Glutamatergic neuron (in vitro differentiated cells): ENCODE results near the gene ZNF212. TPM values are rescaled to one million over a fixed set of nuclear protein-coding genes. Genes with fewer than 3 reads are reported as not detected.

Experiments used
- DNase-seq: peaks from one replicate; pipeline ENCODE4 v3.0.0; 2022
- H3K27ac Mint-ChIP-seq: one replicate; pipeline ENCODE4 v1.8.0; 2020; ENCODE audit warnings: mild to moderate bottlenecking, mixed read lengths, inconsistent platforms; ENCODE audit not compliant: unreplicated experiment
- H3K27me3 Mint-ChIP-seq: one replicate; pipeline ENCODE4 v1.8.0; 2020; ENCODE audit warnings: mild to moderate bottlenecking, moderate library complexity, mixed read lengths, inconsistent platforms; ENCODE audit not compliant: unreplicated experiment
- H3K36me3 Mint-ChIP-seq: one replicate; pipeline ENCODE4 v1.8.0; 2020; ENCODE audit warnings: mild to moderate bottlenecking, mixed read lengths, inconsistent platforms; ENCODE audit not compliant: unreplicated experiment
- H3K4me1 Mint-ChIP-seq: one replicate; pipeline ENCODE4 v1.8.0; 2020; ENCODE audit warnings: mild to moderate bottlenecking, low read depth, mixed read lengths, inconsistent platforms; ENCODE audit not compliant: unreplicated experiment
- H3K4me3 Mint-ChIP-seq: one replicate; pipeline ENCODE4 v1.8.0; 2020; ENCODE audit warnings: mild to moderate bottlenecking, mixed read lengths, inconsistent platforms; ENCODE audit not compliant: unreplicated experiment
- H3K9me3 Mint-ChIP-seq: one replicate; pipeline ENCODE4 v1.8.0; 2020; ENCODE audit warnings: mild to moderate bottlenecking, moderate library complexity, mixed read lengths, inconsistent platforms; ENCODE audit not compliant: unreplicated experiment
- total RNA-seq: library from RNA; stranded (reverse); fragmentation: NEBNext Ultra II Directional; extraction: Animal tissue kit (Norgen Biotek cat#: 25700); gene quantifications from one replicate; pipeline ENCODE4 v1.2.1, GENCODE V29; 2021; ENCODE audit not compliant: unreplicated experiment
- TF ChIP-seq, protein P1 (sequence below): fragments of 200-600 bp; sonication (generic); IDR thresholded peaks from one replicate; pipeline ENCODE4 v1.5.0; 2021; ENCODE audit not compliant: partially characterized antibody, unreplicated experiment

Gene ZNF212
- total RNA-seq, 1 donor from 2014 or later, result 13.2 TPM

DNA sequence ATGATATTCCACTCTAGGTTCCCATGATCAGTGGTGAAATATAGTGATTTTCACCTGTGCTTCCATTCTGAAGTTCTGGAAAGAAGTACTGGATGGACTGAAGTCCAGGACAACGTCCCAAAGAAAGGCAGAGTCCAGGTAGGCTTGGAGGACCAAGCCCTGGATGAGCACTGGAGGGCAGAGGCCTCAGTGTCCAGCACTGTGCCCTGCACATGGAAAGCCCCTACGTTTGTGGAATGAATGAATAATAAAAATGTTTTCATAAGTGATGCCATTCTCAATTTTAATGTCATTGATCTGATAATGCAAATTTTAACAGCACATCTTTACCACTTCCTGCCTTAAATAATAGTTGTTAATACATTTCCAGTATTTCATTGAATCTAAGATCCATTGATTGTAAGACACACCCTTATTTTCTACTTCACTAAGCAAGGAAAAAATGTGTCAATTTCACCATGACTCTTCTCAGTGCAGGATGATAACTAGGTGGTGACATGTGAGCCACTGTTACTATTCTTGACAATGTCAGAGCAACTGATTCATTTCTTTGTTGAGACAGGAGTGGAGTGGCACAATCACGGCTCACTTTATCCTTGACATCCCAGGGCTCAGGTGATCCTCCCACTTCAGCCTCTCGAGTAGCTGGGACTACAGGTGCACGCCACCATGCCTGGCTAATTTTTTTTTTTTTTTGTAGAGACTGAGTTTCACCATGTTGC is 57.7 kb downstream of the ZNF212 start:
- Mint-ChIP-seq H3K27me3 (peaks cover 5% of the 10 kb centered on the region), H3K27ac (no peak overlapping the region), H3K9me3 (peaks cover 2% of the 10 kb centered on the region), H3K4me1 (no peaks in the 10 kb centered on the region), H3K4me3 (no peak overlapping the region), H3K36me3 (peaks cover 7% of the 10 kb centered on the region)
- TF ChIP-seq, protein P1, sequence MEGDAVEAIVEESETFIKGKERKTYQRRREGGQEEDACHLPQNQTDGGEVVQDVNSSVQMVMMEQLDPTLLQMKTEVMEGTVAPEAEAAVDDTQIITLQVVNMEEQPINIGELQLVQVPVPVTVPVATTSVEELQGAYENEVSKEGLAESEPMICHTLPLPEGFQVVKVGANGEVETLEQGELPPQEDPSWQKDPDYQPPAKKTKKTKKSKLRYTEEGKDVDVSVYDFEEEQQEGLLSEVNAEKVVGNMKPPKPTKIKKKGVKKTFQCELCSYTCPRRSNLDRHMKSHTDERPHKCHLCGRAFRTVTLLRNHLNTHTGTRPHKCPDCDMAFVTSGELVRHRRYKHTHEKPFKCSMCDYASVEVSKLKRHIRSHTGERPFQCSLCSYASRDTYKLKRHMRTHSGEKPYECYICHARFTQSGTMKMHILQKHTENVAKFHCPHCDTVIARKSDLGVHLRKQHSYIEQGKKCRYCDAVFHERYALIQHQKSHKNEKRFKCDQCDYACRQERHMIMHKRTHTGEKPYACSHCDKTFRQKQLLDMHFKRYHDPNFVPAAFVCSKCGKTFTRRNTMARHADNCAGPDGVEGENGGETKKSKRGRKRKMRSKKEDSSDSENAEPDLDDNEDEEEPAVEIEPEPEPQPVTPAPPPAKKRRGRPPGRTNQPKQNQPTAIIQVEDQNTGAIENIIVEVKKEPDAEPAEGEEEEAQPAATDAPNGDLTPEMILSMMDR, result no peak
- no peak for DNase-seq

DNA sequence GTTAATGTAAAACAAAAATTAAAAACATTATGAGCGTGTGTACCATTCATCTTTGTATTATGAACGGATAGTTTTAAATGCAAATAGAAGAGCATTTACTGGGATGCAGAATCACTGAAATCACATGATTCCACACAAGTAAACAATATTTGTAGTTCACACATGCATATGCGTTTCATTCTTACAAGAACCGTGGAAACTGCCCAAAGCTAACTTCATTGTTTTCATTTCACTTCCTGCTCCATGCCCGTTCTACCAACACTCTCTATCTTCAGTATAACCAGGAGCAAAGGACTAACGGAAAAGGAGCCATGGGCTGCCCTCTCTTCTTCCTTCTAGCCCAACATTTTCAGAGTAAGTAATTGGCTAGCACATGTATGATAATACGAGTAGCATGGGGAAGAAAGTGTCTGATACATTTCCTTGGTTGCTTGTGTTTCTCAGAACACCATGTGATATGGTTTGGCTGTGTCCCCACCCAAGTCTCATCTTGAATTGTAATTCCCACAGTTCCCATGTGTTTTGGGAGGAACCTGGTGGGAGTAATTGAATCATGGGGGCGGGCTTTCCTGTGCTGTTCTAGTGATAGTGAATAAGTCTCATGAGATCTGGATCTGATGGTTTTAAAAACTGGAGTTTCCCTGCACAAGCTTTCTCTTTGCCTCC is 61.3 kb downstream of the ZNF212 start:
- no peak for DNase-seq
- no peaks in the 10 kb centered on the region for H3K27me3 Mint-ChIP-seq
- no peak overlapping the region for H3K4me3 Mint-ChIP-seq
- no peaks in the 10 kb centered on the region for H3K4me1 Mint-ChIP-seq
- peaks cover 2% of the 10 kb centered on the region for H3K9me3 Mint-ChIP-seq
- H3K27ac Mint-ChIP-seq, result no peak overlapping the region
- TF ChIP-seq, protein P1, result no peak
- peaks cover 7% of the 10 kb centered on the region for H3K36me3 Mint-ChIP-seq

DNA sequence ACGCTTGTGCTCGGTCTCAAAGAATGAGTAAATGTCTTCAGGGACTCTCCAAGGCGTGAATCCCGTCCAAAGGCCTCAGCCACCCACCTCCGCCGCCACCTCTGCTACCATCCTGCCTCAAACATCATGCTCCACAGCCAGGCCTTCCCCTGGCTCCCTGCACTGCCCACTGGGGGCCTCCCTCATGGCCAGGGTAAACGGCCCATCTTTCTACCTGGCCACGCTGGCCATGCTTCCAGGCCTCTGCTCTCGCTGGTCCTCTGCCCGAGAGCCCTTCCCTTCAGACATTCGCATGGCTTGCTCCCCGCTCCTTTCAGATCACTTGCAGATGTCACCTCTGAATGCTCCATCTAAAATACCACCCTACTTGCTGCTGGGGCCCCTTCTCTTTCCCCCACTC is 62.8 kb downstream of the ZNF212 start:
- peaks cover 7% of the 10 kb centered on the region for H3K36me3 Mint-ChIP-seq
- no peak overlapping the region for H3K4me3 Mint-ChIP-seq
- no peak for DNase-seq
- TF ChIP-seq, protein P1, result no peak
- H3K9me3 Mint-ChIP-seq, result peaks cover 2% of the 10 kb centered on the region
- no peaks in the 10 kb centered on the region for H3K27me3 Mint-ChIP-seq
- no peaks in the 10 kb centered on the region for H3K4me1 Mint-ChIP-seq
- no peak overlapping the region for H3K27ac Mint-ChIP-seq

DNA sequence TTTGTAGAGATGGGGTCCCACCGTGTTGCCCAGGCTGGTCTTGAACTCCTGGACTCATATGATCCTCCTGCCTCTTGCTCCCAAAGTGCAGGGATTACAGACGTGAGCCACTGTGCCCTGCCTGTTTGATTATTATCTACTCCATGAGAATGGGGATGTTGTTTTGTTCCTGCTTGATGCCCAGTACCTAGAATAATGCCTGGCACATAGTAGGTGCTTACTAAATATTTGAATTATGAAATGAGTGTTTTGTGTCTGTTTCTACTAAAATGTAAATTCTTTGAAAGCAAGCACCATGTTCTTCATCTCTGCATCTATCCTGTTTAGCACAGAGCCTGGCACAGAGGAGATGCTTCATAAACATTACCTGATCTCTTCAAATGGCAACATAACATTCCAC is 63.4 kb downstream of the ZNF212 start:
- Mint-ChIP-seq H3K4me3 (no peak overlapping the region), H3K9me3 (peaks cover 2% of the 10 kb centered on the region), H3K27ac (no peak overlapping the region), H3K27me3 (no peaks in the 10 kb centered on the region), H3K4me1 (no peaks in the 10 kb centered on the region), H3K36me3 (peaks cover 7% of the 10 kb centered on the region)
- DNase-seq, result no peak
- TF ChIP-seq, protein P1, result no peak

DNA sequence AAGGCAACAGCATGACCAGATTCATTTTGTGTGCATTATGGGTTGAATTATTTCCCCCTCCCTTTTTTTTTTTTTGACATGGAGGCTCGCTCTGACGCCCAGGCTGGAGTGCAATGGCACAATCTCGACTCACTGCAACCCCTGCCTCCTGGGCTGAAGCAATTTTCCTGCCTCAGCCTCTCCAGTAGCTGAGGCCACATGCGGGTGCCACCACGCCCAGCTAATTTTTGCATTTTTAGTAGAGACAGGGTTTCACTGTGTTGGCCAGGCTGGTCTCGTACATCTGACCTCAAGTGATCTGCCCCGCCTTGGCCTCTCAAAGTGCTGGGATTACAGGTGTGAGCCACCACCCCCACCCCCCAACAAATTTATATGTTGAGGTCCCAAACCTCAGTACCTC is 64.6 kb downstream of the ZNF212 start:
- Mint-ChIP-seq H3K4me1 (no peaks in the 10 kb centered on the region), H3K27ac (no peak overlapping the region), H3K9me3 (no peaks in the 10 kb centered on the region), H3K4me3 (no peak overlapping the region), H3K36me3 (peaks cover 1% of the 10 kb centered on the region), H3K27me3 (no peaks in the 10 kb centered on the region)
- TF ChIP-seq, protein P1, result no peak
- DNase-seq, result no peak
